HG03095 (cell line): ENCODE data around the gene DEF6.

Experiments
- ATAC-seq: cut with Tn5 transposase; IDR thresholded peaks from one replicate; pipeline ENCODE4 v1.9.1; 2021; ENCODE audit warnings: moderate library complexity; ENCODE audit not compliant: unreplicated experiment

DEF6 gene

DNA sequence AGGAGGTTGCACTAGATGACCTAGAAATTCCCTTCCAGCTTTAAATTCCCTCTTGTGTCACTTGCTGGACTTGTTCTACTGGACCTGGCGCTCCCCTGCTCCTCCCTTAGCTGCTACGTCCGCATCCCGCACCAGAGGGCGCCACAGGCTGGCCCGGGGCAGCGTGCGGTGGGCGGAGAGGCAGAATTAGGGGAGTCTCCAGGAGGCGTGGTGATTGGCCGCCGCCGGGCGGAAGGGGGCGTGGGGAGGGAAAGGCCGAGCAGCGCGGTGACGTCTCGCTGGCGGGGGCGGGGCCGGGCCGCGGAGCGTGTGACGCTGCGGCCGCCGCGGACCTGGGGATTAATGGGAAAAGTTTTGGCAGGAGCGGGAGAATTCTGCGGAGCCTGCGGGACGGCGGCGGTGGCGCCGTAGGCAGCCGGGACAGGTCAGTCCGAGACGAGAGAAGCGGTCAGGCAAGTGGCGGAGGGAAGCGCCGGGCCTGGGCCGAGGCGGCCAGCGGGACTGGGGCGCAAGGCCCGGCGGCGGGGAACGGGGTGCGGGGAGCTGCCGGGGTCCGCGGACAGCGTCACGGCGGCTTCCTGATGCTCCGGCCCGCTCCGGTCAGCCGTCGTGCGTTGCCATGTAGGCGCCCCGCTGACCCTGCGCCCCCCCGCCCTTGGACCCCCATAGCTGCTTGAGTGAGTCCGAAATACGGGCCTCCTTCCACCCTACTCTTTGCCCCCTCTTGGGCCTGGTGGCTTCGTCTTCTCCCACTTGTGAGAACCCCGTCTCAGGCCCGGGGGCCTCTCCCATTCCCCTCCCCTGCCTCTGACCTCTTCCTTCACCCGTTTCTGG lies 44.9 kb downstream of the DEF6 start, which contains the start of gene PPARD:
Gene PPARD (plus strand): TSS at position 301 of the 834 bp plus-strand sequence. CDS start 68,530 bp downstream, outside the sequence.
- peak; percentile 95 for ATAC-seq

DNA sequence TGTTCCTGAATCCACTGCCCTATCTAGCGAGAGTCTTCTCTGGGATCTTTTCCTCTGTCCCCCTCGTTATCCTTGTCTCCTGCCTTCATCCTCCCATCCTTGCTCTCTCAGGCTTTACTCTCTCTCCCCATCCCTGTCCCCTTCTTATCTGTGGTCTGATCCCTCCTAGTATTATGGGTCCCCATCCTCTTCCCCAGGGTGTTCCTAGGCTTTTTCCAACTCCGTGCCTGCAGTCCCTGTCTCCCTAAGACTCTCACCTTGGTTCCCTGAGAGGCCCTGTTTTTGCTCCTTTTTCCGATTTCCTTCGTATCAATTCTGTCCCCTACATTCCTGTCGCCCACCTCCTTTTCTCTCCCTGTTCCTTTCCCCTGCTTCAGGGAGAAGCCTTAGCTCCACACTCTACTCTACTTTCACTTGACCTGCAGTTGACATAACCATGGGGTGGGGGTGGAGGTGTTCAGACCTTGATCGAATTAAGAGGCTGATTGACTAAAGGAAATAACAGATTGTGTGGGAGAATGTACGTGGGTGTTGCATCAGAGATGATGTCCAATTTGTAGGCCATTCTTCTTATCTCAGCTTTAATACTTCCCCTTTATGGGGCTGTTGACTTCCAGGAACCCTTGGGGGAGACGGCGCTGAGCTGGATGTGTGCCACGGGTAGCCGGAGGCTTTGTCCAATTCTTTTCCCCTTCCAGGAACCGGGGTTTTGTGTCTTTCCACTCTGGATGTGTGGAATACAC lies 45.6 kb downstream of the DEF6 start:
- no peak for ATAC-seq

DNA sequence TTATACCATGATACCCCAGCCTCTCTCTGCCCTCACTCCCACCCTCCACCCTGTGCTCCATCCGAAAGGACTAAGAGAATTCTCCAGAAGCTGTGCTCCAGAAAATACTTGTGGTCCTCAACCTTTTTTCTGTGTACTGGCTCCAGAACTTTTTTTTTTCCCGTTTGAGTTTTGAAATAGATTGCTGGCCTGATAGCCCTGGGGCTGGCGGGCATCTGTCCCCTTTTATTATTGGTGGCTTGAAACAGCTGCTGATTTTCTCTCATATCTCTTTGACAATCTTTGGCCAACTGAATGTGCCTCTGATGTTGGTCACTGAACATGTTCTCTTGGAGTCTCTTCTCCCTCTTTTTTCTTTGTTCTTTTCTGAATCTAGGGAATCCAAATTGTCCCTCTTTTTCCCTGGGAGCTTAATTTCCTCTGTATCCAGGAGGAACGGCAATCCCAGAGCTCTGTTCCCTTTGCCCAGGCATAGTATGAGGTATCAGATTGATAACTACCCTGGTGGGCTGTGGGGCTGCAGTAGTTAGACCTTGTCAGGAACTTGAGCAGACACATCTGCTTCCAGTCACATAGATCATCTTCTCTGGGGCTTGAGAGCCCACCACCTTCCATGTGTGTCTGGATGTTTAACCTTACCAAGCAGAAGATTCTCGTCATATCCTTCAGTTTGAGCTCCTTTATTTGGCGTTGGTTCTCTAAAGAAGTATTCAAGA lies 46.4 kb downstream of the DEF6 start:
- no peak for ATAC-seq

DNA sequence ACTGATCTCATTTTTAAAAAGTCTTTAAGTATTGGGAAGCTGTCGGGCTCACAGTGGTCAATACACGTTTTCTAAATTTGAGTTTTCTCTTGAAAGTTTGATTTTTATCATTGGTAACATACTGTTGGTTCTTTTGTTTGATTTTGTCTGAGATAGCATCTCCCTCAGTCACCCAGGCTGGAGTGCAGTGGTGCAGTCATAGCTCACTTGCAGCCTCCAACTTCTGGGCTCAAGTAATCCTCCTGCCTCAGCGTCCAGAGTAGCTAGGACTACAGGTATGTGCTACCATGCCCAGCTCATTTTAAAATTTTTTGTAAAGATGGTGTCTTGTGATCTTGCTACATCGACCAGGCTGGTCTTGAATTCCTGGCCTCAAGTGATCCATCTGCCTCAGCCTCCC lies 53.8 kb downstream of the DEF6 start:
- ATAC-seq = no peak

DNA sequence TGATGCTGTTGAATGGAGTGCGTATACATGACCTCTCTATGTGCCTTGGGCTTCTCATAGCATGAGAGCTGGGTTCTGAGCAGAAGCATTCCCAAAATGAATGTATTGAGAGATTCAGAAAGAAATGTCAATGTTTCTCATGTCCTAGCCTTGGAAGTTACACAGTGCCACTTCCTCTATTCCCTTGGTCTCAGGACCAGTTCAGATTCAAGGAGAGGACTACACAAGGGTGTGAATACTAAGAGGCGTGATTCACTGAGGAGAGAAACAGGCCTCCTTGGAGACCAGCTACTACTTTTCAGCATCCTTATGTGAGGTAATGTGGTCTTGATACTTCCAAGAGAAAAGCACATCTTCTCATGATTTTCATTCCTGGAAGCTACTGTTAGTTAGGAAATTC lies 55.1 kb downstream of the DEF6 start:
- ATAC-seq = no peak

DNA sequence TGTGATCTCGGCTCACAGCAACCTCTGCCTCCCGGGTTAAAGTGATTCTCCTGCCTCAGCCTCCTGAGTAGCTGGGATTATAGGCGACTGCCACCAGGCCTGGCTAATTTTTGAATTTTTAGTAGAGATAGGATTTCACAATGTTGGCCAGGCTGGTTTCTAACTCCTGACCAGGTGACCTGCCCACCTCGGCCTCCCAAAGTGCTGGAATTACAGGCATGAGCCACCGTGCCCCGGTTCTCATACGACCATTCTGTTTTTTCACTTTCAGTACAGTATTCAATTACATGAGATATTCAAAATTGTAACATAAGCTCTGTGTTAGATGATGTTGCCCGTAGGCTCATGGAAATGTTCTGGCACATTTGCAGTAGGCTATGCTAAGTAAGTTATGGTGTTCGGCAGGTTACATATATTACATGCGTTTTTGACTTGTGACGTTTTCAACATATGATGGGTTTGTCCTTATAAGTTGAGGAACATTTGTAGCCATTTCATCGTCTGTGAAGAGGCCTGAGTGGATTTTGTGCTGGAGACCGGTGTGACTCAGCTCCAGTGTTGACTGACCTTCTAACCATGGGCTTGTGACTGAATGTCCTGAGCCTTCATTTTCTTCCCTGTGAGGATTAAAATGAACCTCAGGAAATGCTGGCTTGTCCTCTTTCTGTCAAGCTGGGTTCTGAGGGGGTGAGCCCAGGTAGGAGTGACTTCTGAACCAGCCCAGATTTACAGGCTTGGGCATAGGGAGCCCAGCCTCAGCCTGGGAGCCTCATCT lies 56.9 kb downstream of the DEF6 start:
- ATAC-seq = no peak

DNA sequence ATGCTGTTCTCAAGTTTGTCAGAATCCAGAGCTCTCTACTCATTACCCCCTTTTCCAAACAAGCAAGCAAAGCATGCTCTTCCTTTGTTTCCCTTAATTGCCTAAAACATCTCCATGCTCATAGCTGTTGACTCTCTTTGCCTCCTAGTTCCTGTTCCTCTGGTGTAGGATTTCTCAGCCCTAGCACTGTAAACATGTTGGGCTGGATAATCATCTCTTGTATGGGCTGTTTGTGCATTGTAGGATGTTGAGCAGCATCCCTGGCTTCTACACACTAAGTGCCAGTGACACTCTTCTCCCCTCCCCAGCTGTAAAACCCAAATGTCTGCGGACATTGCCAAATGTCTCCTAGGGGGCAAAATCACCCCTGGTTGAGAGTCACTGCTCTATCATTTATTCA lies 58.8 kb downstream of the DEF6 start:
- ATAC-seq = no peak

DNA sequence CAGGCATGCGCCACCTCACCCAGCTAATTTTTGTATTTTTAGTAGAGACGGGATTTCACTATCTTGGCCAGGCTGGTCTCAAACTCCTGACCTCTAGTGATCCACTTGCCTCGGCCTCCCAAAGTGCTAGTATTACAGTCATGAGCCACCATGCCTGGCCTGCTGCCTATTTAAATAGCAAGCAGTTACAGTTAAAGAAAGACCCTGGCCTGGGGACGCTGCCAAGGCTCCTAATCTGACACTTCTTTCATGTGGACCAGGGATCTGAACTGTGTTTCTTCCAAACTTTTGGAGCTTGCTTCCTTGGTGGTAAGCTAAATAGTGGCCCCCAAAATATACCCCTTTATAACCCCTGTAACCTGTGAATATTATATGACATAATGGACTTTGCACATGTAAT lies 60.1 kb downstream of the DEF6 start:
- ATAC-seq = no peak

DNA sequence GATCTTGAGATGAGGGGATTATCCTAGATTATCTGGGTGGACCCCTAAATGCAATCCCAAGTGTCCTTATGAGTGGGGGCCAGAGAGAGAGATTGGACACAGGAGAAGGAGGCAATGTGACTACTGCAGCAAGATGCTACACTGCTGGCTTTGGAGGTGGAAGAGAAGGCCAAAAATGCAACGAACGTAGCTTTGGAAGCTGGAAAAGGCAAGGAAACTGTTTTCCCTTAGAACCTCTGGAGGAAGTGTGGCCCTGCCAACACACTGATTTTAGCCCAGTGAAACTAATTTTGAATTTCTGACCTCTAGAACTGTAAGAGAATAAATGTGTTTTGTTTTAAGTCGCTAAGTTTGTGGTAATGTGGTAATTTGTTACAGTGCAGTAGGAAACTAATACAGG lies 60.5 kb downstream of the DEF6 start:
- no peak for ATAC-seq

DNA sequence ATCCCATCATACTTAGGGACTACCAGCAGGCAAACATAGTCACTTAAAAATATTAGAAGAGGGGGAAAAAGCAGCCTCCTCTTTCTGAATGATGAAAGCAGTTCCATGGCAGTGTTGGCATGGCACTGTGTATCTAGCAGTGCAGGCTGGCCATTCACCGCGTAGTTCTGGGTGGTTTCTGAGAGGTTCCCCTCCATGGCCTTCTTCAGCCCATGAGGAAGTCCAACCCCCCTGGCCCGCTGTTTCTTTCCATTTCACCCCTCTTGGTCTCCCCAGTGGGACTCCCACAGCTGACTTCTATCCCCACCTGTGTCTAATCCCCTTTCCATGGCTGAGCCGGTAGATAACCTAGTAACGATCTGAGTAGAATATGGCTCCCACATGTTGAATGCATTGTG lies 61.7 kb downstream of the DEF6 start:
- no peak for ATAC-seq

DNA sequence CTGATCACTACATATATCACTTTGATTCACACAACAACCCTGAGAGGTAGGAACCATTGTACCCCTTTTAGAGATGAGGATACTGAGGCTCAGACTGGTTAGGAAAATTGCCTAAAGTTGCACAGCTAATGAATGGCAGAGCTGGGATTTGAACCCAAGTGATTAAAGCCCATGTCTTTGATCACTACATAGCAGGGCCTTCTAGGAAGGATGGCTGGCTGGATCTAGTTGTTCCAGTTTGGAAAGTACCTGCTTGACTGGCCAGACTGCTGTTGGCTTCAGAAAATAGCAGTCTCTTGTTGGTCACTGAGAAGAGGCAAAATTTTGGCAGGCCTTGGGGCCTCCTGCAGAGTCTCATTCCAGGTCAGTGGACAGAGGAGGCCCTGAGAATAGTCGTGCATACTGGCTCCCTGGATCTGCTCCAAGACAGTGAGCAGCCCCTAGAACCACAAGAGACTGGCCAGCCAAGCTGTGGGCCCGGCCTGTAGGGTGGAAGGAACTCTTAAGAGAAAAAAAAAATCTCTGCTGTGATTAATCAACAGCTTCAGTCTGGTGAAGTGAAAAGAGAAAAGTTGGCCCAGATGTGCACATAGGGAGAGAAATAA lies 62.2 kb downstream of the DEF6 start:
- ATAC-seq = no peak

DNA sequence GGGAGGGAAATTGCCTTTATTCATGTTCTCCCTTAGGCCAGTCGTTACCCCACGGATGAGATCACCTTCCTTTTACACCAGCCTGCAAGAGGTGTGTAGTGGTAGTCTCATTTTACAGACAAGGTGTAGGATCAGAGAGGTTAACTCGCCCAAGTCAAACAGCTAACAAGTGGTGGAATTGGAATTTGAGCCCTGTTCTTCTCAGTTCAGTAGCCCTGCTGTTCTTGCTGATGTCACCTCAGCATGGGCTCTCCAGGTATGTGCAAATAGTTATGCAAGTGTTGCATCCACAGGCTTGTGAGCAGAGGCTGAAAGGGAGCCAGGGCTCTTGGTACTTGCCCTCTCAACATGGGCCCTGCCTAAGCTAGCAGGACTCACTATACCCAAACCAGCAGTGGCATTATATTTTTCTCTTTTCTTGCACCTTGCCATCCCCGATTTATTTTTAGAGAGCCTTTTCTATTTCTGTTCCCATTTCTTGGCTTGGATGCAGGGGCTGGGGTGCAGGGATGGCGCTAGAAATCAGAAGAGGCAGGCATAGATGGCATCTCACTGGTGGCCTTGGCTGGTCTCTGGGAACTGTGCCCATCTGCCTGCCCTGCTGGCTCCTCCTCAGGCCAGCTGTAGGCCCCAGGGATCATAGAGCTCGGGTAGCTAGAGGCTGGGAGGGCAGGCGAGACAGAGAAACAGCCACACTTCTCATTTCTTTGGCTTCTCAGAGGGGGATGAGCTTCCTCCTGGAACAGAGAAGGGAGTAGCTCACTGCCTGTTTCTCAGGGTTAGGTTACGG lies 62.9 kb downstream of the DEF6 start:
- ATAC-seq = no peak

DNA sequence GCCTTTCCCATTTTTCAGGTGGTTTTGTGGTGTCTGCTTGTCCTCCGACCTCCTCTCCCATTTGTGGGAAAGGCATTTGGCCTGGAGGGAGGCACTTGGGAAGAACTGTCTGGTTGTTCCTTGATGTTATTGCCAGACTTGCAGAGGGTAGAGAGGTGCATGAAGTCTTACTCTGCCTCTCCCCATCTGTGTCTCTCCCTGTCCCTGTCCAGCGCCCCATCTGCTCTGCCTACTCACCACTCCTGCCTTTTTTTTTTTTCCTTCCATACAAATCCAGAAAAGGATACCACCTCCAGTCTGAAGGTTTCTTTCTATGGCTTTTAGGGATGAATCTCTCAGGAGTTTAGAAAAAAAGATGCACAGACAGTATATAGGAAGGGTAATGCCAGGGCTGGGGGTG lies 64.6 kb downstream of the DEF6 start:
- ATAC-seq = no peak

DNA sequence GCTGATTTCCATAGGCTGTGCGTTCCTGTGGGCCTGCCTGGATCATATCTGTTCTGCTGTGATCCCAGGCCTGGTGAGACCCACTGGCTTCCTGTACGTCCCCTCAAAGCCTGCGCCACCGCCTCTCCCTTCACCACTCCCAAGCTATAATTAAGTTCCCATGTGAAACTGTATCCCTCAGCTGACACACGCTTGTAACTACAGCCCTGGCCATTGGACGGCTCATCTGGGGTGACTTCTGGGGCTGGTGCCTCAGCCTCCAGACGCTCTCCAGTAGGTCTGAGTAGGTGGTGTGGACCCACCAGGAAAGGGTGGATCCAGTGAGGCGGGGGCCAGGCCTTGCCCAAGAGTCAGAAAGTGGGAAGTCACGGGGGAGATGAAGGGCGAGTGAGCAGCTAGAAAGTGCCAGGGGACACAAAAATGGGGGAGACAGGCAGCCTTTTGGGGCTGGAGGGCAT lies 65.7 kb downstream of the DEF6 start:
- no peak for ATAC-seq

DNA sequence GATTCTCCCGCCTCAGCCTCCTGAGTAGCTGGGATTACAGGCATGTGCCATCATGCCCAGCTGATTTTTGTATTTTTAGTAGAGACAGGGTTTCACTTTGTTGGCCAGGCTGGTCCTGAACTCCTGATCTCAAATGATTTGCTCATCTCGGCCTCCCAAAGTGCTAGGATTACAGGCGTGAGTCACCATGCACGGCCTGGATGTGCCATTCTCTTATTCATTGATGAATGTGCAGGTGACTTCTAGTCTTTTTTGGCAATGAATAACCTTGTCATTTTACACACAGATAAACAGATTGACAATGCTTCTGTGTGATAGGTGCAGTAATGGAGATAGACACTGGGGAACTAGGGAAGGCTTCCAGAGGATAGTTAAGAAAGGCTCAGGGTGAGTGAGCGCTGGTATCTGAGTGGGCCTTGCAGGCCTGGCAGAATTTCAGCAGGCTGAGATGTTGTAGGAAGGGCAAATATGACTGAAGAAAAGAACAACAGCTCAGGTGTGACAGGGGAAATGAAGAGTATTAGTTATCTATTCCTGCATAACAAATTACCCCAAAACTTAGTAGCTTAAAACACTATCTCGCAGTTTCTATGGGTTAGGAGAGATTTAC lies 68.1 kb downstream of the DEF6 start:
- no peak for ATAC-seq

DNA sequence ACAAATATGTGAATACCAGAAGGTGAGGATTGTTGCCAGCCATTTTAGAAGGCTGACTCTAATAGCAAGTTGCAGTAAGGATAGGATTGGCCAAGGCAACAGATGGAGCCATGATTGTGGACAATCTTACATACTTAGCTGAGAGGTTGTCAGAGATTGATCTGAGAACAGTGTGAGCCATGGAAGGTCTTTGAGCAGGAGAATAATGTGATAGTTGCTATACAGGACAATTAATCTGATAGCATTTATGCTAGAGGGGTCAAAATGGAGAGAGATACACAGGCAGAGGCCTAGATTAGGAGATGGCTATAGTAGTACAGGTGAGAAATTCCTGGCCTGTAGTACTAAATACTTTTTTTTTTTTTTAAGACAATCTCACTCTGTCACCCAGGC lies 68.6 kb downstream of the DEF6 start:
- ATAC-seq = no peak

DNA sequence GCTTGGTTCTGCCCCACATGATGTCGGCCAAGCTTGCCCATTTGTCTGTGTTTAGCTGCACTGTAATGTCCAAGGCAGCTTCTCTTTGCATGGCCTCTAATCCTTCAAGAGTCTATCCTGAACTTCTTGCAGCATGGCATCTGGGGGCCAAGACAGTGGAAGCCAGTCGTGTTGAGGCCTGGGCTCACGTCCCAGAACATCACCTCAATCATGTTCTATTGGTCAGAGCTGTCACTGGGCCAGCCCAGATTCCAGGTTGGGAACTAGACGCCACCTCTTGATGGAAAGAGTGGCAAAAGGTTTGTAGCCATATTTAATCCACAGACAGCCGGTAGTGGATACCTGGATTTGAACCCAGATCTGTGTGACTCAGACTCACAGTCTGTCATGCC lies 70.0 kb downstream of the DEF6 start:
- no peak for ATAC-seq

DNA sequence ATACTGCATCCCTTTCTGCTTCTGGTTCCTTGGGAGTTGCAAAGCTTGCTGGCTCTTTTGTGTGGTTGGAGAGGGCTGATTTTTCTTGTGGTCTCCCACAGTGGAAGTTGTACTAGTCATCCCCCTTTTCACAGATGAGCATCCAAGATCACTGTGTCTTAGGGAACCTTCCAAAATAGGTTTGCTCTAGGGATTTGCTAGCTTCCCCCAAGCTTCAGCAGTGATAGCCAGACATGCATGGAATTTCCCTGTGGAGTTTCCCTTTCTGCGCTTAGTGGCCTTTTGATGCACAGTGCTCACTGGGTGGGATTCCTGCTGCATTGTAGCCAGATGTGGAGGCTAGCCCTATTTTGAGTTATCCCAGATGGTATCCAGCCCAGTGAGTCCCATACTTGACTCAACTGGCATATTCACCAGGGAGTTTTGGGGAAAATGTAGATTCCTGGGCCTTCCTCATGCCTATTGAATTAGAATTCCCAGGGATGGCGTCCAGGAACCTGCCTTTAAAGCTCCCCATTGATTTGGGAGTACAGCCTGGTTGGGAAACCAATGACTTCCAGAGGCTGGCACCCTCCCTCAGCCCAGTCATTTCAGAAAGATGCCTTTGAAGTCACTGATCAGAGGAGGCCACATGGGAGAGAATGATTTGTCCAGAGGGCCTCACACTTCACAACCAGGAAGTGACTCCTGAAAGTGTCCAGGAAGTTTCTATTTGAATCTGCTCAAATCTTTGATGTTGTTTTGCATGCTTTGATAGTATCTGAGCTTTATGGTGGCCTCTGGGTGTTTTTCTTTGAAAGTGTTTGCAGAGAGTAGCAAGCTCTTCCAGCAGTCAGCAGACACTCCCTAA lies 70.6 kb downstream of the DEF6 start:
- no peak for ATAC-seq
